Loucy (cell line): Measurements from ENCODE around the gene OSBPL2.

ENCODE experiments used
- H2AFZ ChIP-seq: fragments of 200-600 bp; sonication (generic); 2 replicates; pipeline ENCODE4 v1.6.0; 2016; ENCODE audit warnings: antibody characterized with exemption, mild to moderate bottlenecking, low read length, moderate library complexity
- H3F3A ChIP-seq: fragments of 200-600 bp; 2 replicates; pipeline ENCODE4 v1.6.0; 2016; ENCODE audit warnings: antibody characterized with exemption, low read depth, mild to moderate bottlenecking
- H3K27me3 ChIP-seq: fragments of 200-600 bp; sonication (generic); 2 replicates; pipeline ENCODE4 v1.6.1; 2014; ENCODE audit warnings: low read length, mild to moderate bottlenecking; ENCODE audit not compliant: insufficient read depth, poor library complexity, severe bottlenecking
- H3K36me3 ChIP-seq: fragments of 200-600 bp; sonication (generic); 2 replicates; pipeline ENCODE4 v1.6.1; 2016; ENCODE audit warnings: low read length; ENCODE audit not compliant: insufficient read depth
- H3K4me1 ChIP-seq: fragments of 200-600 bp; sonication (generic); 2 replicates; pipeline ENCODE4 v1.5.1; 2014; ENCODE audit warnings: low read length, mild to moderate bottlenecking; ENCODE audit not compliant: insufficient read depth, poor library complexity, severe bottlenecking
- H3K4me2 ChIP-seq: fragments of 200-600 bp; sonication (generic); 2 replicates; pipeline ENCODE4 v1.6.0; 2014; ENCODE audit warnings: antibody characterized with exemption, low read length, low read depth, mild to moderate bottlenecking; ENCODE audit not compliant: poor library complexity, severe bottlenecking
- H3K4me3 ChIP-seq: fragments of 200-600 bp; sonication (generic); 2 replicates; pipeline ENCODE4 v1.5.1; 2014; ENCODE audit warnings: low read length, mild to moderate bottlenecking, mixed read lengths; ENCODE audit not compliant: poor library complexity, severe bottlenecking
- H3K79me2 ChIP-seq: fragments of 200-600 bp; sonication (generic); 2 replicates; pipeline ENCODE4 v1.6.1; 2014; ENCODE audit warnings: low read length; ENCODE audit not compliant: insufficient read depth
- H3K9ac ChIP-seq: fragments of 200-600 bp; sonication (generic); 2 replicates; pipeline ENCODE4 v1.6.0; 2014; ENCODE audit warnings: mild to moderate bottlenecking, low read depth, low read length, moderate library complexity; ENCODE audit not compliant: poor library complexity, severe bottlenecking
- H3K9me2 ChIP-seq: fragments of 200-600 bp; sonication (generic); replicated peaks from 2 replicates; pipeline ENCODE4 v1.6.1; 2016; ENCODE audit warnings: low read depth, low read length, mixed read lengths
- H3K9me3 ChIP-seq: fragments of 200-600 bp; sonication (generic); 2 replicates; pipeline ENCODE4 v1.6.1; 2014; ENCODE audit warnings: mild to moderate bottlenecking, antibody characterized with exemption, low read length, low read depth; ENCODE audit not compliant: insufficient read depth
- H4K20me1 ChIP-seq: fragments of 200-600 bp; sonication (generic); 2 replicates; pipeline ENCODE4 v1.6.0; 2014; ENCODE audit warnings: antibody characterized with exemption, low read length, mild to moderate bottlenecking; ENCODE audit not compliant: insufficient read depth, poor library complexity, severe bottlenecking
- CTCF ChIP-seq: fragments of 200-600 bp; sonication (generic); conservative IDR thresholded peaks from 2 replicates; pipeline ENCODE4 v1.5.1; 2014; ENCODE audit warnings: mild to moderate bottlenecking, antibody characterized with exemption, low read length
- EZH2phosphoT487 ChIP-seq: fragments of 200-600 bp; IDR thresholded peaks from 2 replicates; pipeline ENCODE4 v1.6.1; 2018; ENCODE audit warnings: antibody characterized with exemption, mild to moderate bottlenecking, moderate library complexity, borderline replicate concordance

The OSBPL2 gene

GRCh38 chr20:62197801-62198200 is 40.5 kb upstream of the OSBPL2 start:
- Histone ChIP-seq H3K4me1 (peaks cover 36% of the 10 kb centered on the region), H3F3A (peaks cover 18% of the 10 kb centered on the region), H3K4me3 (no peak overlapping the region), H3K79me2 (peaks cover 12% of the 10 kb centered on the region; the same call in 1 of the 2 replicates), H3K4me2 (no peak overlapping the region), H3K9me3 (no peaks in the 10 kb centered on the region), H3K36me3 (peaks cover 25% of the 10 kb centered on the region; the same call in 1 of the 2 replicates), H3K27me3 (no peaks in the 10 kb centered on the region), H4K20me1 (no peaks in the 10 kb centered on the region), H3K9me2 (no peaks in the 10 kb centered on the region), H2AFZ (no peak overlapping the region), H3K9ac (no peak overlapping the region)
- TF ChIP-seq CTCF: no peak
- TF ChIP-seq EZH2phosphoT487: no peak

- peaks cover 25% of the 10 kb centered on the region; the same call in 1 of the 2 replicates for H3K36me3 ChIP-seq
- peaks cover 9% of the 10 kb centered on the region; the same call in 1 of the 2 replicates for H3K79me2 ChIP-seq
- H3K4me2 ChIP-seq: no peak overlapping the region
- H3K4me1 ChIP-seq: peaks cover 43% of the 10 kb centered on the region
- H3K27me3 ChIP-seq: no peaks in the 10 kb centered on the region
- no peaks in the 10 kb centered on the region for H3K9me3 ChIP-seq
- H3F3A ChIP-seq: peaks cover 25% of the 10 kb centered on the region
- H3K9ac ChIP-seq: no peak overlapping the region
- H3K9me2 ChIP-seq: no peaks in the 10 kb centered on the region
- H4K20me1 ChIP-seq: no peaks in the 10 kb centered on the region
- H3K4me3 ChIP-seq: no peak overlapping the region
- H2AFZ ChIP-seq: no peak overlapping the region
- TF ChIP-seq EZH2phosphoT487: no peak
- no peak for TF ChIP-seq CTCF
Measured at GRCh38 chr20:62198496-62198895, 39.8 kb upstream of the OSBPL2 start.

- Histone ChIP-seq H3K9me3 (no peaks in the 10 kb centered on the region), H3K4me2 (no peak overlapping the region), H3F3A (peaks cover 26% of the 10 kb centered on the region), H2AFZ (no peak overlapping the region), H3K4me1 (peaks cover 48% of the 10 kb centered on the region), H3K9me2 (no peaks in the 10 kb centered on the region), H3K9ac (no peak overlapping the region), H3K27me3 (no peaks in the 10 kb centered on the region), H4K20me1 (no peaks in the 10 kb centered on the region), H3K36me3 (peaks cover 25% of the 10 kb centered on the region; the same call in 1 of the 2 replicates), H3K4me3 (no peak overlapping the region), H3K79me2 (peaks cover 8% of the 10 kb centered on the region; the same call in 1 of the 2 replicates)
- TF ChIP-seq CTCF (no peak), EZH2phosphoT487 (no peak)
Measured at GRCh38 chr20:62198931-62199330, 39.4 kb upstream of the OSBPL2 start.
